ENCODE measurements around the gene DSTN. TPM values are rescaled to one million over a fixed set of nuclear protein-coding genes. Genes with fewer than 3 reads are reported as not detected.

Gene DSTN
- total RNA-seq, result 281 and 330 TPM in 2 replicates

DNA sequence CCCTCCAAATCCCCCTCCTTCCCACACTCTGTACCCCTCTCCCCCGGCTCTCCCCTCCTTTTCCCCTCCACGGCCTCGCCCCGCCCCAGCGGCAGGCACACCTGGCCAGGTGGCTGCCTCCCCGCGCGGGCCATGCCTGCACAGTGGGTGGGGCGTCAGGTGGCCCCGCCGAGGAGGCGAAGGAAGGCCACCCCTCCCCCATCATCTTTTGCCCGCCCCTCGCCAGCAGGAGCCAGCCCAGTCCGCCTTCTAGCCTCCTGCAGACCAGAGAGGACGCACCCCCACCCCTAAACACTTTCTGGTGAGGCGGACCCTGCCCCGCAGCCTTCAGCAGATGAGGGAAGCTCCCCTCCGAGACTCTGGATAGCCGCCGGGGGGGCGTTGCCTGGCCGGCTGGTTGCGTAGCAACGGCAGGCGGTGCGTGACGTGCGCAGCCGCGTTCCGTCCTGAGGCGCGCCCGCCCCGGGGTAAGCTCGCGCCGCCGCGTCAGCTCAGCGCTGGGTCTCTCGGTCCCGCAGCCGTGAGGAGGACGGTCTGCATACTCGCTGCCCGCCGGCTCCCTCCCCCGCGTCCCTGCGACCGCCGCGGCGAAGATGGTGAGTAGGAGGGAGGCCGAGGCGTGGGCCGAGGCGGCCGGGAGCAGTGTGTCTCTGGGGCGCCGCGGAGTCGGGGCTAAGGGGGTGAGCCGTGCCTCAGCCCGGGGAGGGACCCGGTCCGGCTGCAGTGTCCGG is at the start of gene DSTN:
Gene DSTN (plus strand): TSS at position 460 of the 731 bp plus-strand sequence. CDS start 134 bp downstream, at position 594.

DNA sequence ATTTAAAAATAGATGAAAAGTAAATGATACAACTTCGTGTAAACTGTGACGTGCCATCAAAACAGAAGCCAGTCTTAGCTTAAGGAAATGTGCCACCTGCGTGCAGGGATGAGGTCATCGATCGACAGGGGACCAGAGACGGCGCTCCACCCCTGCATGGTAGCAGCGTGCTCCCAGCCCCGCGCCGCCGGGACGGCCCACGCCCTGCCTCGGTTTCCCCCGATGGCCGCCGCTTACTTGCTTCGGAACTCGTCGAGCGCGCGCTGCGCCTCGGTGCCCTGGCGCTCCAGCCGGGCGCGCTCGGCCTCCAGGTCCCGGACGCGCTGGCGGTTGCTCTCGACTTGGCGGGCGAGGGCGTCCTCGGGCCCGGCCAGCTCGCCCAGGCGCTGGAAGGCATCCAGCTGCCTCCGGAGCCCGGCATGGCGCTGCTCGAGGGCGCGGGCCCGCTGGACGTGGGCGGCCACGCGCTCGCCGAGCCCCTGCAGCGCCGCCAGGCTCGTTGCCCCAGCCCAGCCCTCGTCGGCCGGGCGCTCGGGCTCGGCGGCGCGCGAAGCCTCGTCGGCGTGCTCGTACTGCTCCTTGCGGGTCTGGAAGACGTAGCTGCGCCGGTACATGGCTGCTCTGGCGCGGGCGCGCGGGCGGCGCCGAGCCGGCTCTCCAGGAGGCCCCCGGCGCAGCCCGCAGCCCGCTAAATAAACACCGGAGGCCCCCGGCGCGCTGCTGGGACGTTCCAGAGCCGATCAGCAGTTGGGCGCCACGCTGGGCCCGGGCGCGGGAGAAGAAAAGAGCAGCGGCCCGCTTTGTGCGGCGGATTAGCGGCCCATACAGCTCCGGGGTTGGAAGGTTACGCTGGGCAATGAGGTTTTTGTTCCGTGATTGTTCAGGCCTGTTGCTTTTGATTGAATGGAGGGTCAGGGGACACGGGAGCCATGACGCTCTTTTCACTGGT is 38.9 kb upstream of the DSTN start, which contains the start of gene BFSP1:
Gene BFSP1 (minus strand): TSS at position 664 of the 949 bp plus-strand sequence. CDS start 50 bp downstream, at position 614.

Other genes starting within 250 kb of the DSTN start
- 0.36 and 2.3 TPM in 2 replicates for gene BFSP1, start 38.7 kb upstream of the DSTN start, total RNA-seq
- gene RRBP1, start 112.2 kb downstream of the DSTN start, total RNA-seq, result 196 and 252 TPM in 2 replicates
- gene BANF2, start 129.9 kb downstream of the DSTN start, total RNA-seq, result not detected in 2 replicates

Data from cardiac atrium fibroblast (primary cell).